OCI-LY3 (cell line): ENCODE results near the gene TRIP10.
"Not testable (repeated sequence)": the region's sequence is repeated elsewhere in the genome, so short reads cannot be mapped to it uniquely, and the experiment has no call there.

ENCODE experiments used
- H2AFZ ChIP-seq: fragments of 200-600, 300-600 bp; shearing (Covaris generic); 2 replicates; pipeline ENCODE4 v1.6.0; 2014; ENCODE audit warnings: antibody characterized with exemption, low read depth, low read length
- H3K27ac ChIP-seq: fragments of 200-600, 300-600 bp; sonication (generic); 2 replicates; pipeline ENCODE4 v1.5.1; 2014; ENCODE audit warnings: mild to moderate bottlenecking, low read length, moderate library complexity, mixed read lengths
- H3K27me3 ChIP-seq: fragments of 200-600, 300-600 bp; sonication (generic); 2 replicates; pipeline ENCODE4 v1.6.1; 2014; ENCODE audit warnings: low read depth, low read length, mixed read lengths
- H3K36me3 ChIP-seq: fragments of 200-600, 300-600 bp; sonication (generic); replicated peaks from 2 replicates; pipeline ENCODE3; 2014; ENCODE audit warnings: low read depth, low read length, mixed read lengths
- H3K4me1 ChIP-seq: fragments of 300-600, 200-600 bp; sonication (generic); 2 replicates; pipeline ENCODE4 v1.6.1; 2014; ENCODE audit warnings: low read length, mixed read lengths
- H3K4me2 ChIP-seq: fragments of 200-600, 300-600 bp; sonication (generic); 2 replicates; pipeline ENCODE4 v1.6.1; 2014; ENCODE audit warnings: low read length, mixed read lengths
- H3K4me3 ChIP-seq: fragments of 300-600, 200-600 bp; sonication (generic); 2 replicates; pipeline ENCODE4 v1.5.1; 2014; ENCODE audit warnings: antibody characterized with exemption, mild to moderate bottlenecking, low read length, moderate library complexity
- H3K79me2 ChIP-seq: fragments of 300-600, 200-600 bp; shearing (Covaris generic); 2 replicates; pipeline ENCODE4 v1.6.1; 2014; ENCODE audit warnings: mild to moderate bottlenecking, low read length, mixed read lengths
- H3K9ac ChIP-seq: fragments of 300-600, 200-600 bp; shearing (Covaris generic); 2 replicates; pipeline ENCODE4 v1.6.0; 2014; ENCODE audit warnings: mild to moderate bottlenecking, low read length, moderate library complexity
- H3K9me3 ChIP-seq: fragments of 200-600, 300-600 bp; shearing (Covaris generic); 2 replicates; pipeline ENCODE4 v1.6.1; 2014; ENCODE audit warnings: low read length, mixed read lengths; ENCODE audit not compliant: insufficient read depth
- H4K20me1 ChIP-seq: fragments of 200-600, 300-600 bp; sonication (generic); 2 replicates; pipeline ENCODE4 v1.6.1; 2016; ENCODE audit warnings: low read length, mixed read lengths; ENCODE audit not compliant: insufficient read depth
- CTCF ChIP-seq: fragments of 200-600, 300-600 bp; sonication (generic); IDR thresholded peaks from 2 replicates; pipeline ENCODE4 v1.5.1; 2014; ENCODE audit warnings: antibody characterized with exemption, low read length, low read depth
- EZH2phosphoT487 ChIP-seq: fragments of 200-600 bp; shearing (Covaris generic); IDR thresholded peaks from 2 replicates; pipeline ENCODE4 v1.6.1; 2018; ENCODE audit warnings: antibody characterized with exemption, mixed run types, low read depth

TRIP10 gene

GRCh38 chr19:6772866-6773322 is 33.4 kb downstream of the TRIP10 start:
- no peak overlapping the region; the same call in 1 of the 2 replicates for H2AFZ ChIP-seq
- TF ChIP-seq EZH2phosphoT487: no peak
- no peak for TF ChIP-seq CTCF
- peaks cover 32% of the 10 kb centered on the region for H3K4me1 ChIP-seq
- H3K4me2 ChIP-seq: peak overlapping the region; percentile 82
- H3K9me3 ChIP-seq: no peaks in the 10 kb centered on the region
- peak overlapping the region; percentile 88 for H3K4me3 ChIP-seq
- H4K20me1 ChIP-seq: peaks cover 39% of the 10 kb centered on the region
- no peaks in the 10 kb centered on the region for H3K27me3 ChIP-seq
- H3K27ac ChIP-seq: peak overlapping the region; percentile 87
- peaks cover 21% of the 10 kb centered on the region for H3K36me3 ChIP-seq
- peaks cover 52% of the 10 kb centered on the region for H3K79me2 ChIP-seq
- peak overlapping the region; percentile 99 for H3K9ac ChIP-seq

- no peak overlapping the region; the same call in 1 of the 2 replicates for H2AFZ ChIP-seq
- no peaks in the 10 kb centered on the region for H3K9me3 ChIP-seq
- H3K9ac ChIP-seq: peak overlapping the region; percentile 99
- H3K79me2 ChIP-seq: peaks cover 57% of the 10 kb centered on the region
- peaks cover 44% of the 10 kb centered on the region for H4K20me1 ChIP-seq
- peaks cover 26% of the 10 kb centered on the region for H3K36me3 ChIP-seq
- no peak for TF ChIP-seq EZH2phosphoT487
- TF ChIP-seq CTCF: no peak
- peak overlapping the region; percentile 88 for H3K4me3 ChIP-seq
- peaks cover 31% of the 10 kb centered on the region for H3K4me1 ChIP-seq
- peak overlapping the region; percentile 87 for H3K27ac ChIP-seq
- peak overlapping the region; percentile 82 for H3K4me2 ChIP-seq
- no peaks in the 10 kb centered on the region for H3K27me3 ChIP-seq
These were observed 33.9 kb downstream of the TRIP10 start for GRCh38 chr19:6773323-6773931.

GRCh38 chr19:6774821-6775707 is 35.6 kb downstream of the TRIP10 start:
- Histone ChIP-seq H3K27me3 (no peaks in the 10 kb centered on the region), H3K9me3 (no peaks in the 10 kb centered on the region), H3K27ac (no peak overlapping the region), H2AFZ (no peak overlapping the region), H4K20me1 (peaks cover 58% of the 10 kb centered on the region), H3K36me3 (peaks cover 26% of the 10 kb centered on the region), H3K4me2 (peak overlapping the region; percentile 55), H3K4me1 (peaks cover 24% of the 10 kb centered on the region), H3K9ac (no peak overlapping the region), H3K79me2 (peaks cover 71% of the 10 kb centered on the region), H3K4me3 (peak overlapping the region; percentile 16)
- no peak for TF ChIP-seq CTCF
- no peak for TF ChIP-seq EZH2phosphoT487

GRCh38 chr19:6776045-6776444 is 36.6 kb downstream of the TRIP10 start:
- H3K79me2 ChIP-seq: peaks cover 80% of the 10 kb centered on the region
- H3K9ac ChIP-seq, H3K4me2 ChIP-seq, H3K27me3 ChIP-seq, H3K9me3 ChIP-seq, H2AFZ ChIP-seq, H3K4me3 ChIP-seq, H3K27ac ChIP-seq: not testable (repeated sequence)
- peaks cover 28% of the 10 kb centered on the region for H3K36me3 ChIP-seq
- peaks cover 24% of the 10 kb centered on the region for H3K4me1 ChIP-seq
- H4K20me1 ChIP-seq: peaks cover 66% of the 10 kb centered on the region
